Right hindlimb (tissue), 1 donor: ENCODE results near the gene ZNF627.
"Not testable (repeated sequence)": the region's sequence is repeated elsewhere in the genome, so short reads cannot be mapped to it uniquely, and the experiment has no call there.

Experiments
- DNase-seq: peaks from one replicate; pipeline ENCODE4 v3.0.0-alpha.2; 2018

Gene ZNF627

DNA sequence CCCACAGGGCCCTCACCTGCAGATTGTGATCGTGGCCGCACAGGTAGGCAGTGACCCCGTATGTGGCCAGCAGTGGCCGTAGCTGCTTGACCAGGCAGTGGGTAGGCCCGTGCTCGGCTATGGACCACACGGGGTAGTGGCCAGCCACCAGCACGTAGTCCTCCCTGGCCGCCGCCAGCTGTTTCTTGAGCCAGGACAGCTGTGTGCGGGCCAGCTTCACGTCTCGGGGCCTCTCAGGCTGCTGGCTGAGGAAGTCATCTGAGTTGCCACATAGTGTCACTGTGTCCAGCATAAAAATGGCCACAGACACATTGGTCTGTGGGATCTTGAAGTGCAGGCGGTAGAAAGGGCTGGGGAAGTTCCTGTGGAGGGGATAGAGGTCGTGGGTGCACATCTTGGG lies 21.1 kb upstream of the ZNF627 start:
- no peak for DNase-seq

DNA sequence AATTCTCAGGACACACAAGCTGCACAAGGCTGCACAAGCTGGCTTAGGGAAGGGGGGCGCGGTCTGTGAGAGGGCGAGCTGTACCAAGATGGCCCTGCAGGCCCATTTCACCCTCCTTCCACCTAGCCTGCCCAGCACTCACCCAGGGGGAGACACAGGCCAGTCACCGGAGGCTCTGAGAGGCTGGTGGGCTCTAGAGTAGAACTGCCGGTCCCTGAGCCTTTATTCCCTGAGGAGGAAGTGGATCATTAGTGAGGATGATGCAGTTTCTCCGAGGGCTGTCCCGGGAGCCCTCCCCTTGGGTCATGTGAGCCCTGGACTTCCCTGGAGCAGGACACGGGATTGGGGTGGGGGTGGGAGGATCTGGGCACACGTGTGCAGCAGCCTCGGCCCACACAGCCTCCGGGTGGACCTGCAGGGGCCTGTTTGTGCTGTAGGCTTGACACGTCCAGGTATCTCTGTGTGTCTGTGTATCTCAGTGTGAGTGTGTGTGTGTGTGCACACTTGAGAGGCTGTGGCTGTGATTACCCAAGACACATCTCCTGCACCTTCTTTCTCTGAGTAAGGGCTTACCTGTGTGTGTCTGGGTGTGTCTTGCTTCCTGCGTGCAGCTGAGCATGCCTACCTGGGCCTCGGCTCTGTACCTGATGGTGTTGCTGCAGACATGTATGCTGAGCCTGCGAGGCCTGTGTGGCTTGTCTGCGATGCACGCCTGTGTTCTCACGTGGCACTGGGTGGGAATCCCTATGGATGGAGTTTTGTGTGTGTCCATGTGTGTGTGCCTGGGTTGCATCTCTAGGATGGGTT lies 19.6 kb upstream of the ZNF627 start, which contains the start of gene ACP5:
TSS of gene ACP5 (minus strand) at position 195 of the 807 bp plus-strand sequence. CDS start 328 bp downstream, outside the sequence.
- DNase-seq: no peak

DNA sequence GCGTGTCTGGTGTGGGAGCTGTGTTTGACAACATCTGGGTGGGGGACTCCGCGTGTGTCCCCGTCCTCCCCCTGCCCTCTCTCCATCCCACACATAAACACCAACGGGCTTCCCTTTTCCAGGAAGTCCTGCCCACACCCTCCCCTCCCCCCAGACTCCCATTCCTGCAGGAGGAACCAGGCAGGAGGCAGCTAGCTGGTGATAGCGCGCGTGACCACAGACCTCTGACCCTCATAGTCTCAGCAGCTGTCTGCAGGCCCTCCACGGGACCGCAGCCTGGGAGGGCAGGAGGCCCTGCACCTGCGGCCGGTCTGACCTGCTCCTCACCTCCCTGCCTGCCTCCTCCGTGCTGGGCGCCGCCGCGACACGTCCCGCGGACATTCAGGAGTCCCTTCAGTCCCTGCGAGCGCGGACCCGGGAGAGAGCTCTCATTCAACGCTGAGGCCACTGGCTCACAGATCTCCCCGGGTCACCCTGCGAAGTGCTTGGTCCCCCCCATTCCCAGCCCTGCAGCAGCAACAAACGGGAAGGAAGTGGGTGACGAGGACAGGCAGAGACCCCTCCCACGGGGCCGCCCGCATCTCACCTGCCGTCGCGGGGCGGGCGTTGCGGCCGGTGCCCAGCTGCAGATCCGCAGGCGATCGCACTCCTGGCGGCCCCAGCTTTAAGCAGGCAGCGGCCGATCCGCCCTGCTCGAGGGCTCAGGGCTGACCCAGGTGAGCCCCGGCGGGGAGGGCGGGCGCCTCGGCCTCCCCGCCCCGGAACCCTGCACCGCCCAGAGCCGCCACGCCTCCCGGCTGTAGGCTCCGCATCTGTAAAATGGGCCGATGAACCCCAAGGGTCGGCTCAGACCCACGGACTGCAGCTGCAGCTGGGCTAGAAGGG lies 18.8 kb upstream of the ZNF627 start:
- DNase-seq: no peak

- DNase-seq: no peak
Measured at GRCh38 chr19:11580116-11580515, 17.2 kb upstream of the ZNF627 start.

DNA sequence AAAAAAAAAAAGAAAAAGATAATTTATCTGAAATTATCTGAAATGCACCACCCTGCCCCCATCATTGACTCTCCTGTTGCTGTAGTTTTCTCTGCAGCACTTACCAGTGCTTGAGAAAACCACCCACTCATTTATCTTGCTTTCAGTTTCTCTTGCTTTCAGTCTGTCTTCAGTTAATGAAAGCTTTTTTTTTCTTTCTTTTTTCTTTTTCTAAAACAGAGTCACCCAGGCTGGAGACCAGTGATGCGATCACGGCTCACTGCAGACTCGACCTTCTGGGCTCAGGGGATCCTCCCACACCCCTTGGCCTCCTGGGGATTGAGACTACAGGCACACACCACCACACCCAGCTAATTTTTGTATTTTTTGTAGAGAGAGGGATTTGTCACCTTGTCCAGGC lies 15.5 kb upstream of the ZNF627 start:
- DNase-seq: no peak

- no peak for DNase-seq
Measured at GRCh38 chr19:11586331-11586730, 11.0 kb upstream of the ZNF627 start.

DNA sequence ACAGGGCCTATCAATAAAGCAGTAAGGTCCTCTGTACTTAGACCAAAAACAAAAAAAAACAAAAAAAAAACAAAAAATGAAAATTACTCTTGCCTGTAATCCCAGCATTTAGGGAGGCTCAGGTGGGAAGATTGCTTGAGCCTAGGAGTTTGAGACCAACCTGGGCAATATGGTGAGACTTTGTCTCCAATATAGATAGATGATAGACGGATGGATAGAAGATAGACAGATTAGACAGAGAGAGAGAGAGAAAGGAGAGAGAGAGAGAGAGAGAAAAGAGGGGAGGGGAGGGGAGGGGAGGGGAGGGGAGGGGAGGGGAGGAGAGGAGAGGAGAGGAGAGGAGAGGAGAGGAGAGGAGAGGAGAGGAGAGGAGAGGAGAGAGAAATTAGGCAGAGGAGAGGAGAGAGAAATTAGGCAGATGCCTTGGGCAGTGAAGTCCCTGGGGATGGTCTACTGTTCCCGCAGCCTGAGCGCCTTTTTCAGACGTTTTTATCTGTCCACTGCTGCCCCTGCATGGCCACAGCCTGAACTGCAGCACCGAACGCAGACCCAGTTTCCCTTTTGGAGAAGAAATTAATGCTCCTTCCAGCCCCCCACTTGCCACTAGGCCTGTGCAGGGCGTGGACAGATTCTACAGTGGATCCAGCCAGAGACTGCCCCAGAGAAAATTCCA lies 9.8 kb upstream of the ZNF627 start:
- DNase-seq: peak; percentile 73

GRCh38 chr19:11587975-11588631 lies 9.2 kb upstream of the ZNF627 start:
- no peak for DNase-seq

DNA sequence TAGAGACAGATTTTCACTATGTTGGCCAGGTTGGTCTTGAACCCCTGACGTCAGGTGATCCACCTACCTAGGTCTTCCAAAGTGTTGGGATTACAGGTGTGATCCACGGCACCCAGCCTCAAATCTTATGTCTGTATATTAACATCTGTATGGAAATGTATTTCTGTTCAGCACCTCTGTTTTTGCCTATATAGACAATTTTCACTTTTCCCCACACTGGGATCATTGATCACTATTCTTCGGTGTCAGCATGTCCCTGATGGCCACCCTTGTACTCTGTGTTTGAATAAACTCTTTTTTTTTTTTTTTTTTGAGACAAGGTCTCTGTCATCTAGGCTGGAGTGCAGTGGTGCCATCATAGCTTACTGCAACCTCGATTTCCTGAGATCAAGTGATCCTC lies 3.2 kb upstream of the ZNF627 start:
- no peak for DNase-seq

DNA sequence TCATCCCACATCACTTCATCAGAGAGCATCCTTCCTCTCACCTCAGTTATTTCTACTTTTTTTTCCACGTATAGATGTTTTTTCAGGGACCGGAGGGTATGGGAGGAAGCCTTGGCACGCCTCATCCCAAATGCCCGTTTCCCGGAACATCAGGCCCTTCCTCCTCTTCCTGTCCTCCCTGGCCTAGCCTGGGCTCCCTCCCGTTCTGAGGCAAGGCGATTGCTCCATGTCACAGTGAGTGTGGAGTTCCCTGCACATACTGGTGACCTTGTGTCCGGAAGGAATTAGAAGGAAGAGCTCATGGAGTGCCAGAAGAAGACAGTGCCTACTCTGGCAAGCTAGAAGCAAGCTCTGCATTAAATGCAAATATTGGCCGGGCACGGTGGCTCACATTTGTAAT lies 1.1 kb upstream of the ZNF627 start:
- no peak for DNase-seq

- no peak for DNase-seq
Measured at GRCh38 chr19:11598103-11598483, 810 bp downstream of the ZNF627 start.

- no peak for DNase-seq
Measured at GRCh38 chr19:11598746-11599145, 1.5 kb downstream of the ZNF627 start.

- not testable (repeated sequence) for DNase-seq
Measured at GRCh38 chr19:11599704-11600103, 2.4 kb downstream of the ZNF627 start.

- no peak for DNase-seq
Measured at GRCh38 chr19:11606484-11606883, 9.2 kb downstream of the ZNF627 start.

DNA sequence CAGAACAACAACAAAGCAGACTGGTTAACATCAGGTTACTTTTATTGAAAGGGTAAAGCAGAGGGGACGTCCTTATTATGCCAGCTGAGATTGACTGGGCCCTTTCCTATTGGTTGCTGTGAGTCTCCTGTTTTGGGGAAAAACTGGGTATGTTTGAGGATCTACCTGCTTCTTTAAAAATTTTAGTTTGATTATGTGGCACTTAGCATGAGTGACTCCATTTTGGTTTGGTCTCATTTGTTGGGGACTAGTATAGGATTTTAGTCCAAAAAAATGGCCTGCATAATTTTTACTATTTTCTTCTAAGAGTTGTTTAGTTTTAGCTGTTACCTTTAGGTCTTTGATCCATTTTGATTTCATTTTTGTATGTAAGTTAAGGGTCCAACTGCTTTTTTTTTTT lies 14.4 kb downstream of the ZNF627 start:
- no peak for DNase-seq

GRCh38 chr19:11612816-11613511 lies 15.7 kb downstream of the ZNF627 start:
- DNase-seq: no peak

- DNase-seq: no peak
Measured at GRCh38 chr19:11617180-11618062, 20.1 kb downstream of the ZNF627 start.

DNA sequence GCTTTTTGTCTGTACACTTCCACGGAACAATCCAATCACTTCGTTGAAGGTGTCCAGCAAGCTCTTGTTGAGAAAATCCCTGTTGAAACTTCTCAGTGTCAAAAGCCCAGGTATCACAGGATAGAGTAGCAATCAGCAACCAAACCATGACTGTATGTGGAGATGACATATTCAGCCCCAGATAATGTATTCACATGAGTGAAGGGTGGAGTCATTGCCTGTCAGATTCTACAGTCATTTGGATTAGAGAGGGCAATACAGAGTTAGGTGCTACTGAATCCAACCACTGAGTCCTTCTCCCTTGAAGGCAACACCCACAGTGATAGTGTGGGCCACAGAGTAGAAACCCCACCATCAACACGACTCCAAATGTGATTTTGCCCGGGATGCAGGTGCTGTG lies 23.3 kb downstream of the ZNF627 start:
- no peak for DNase-seq

DNA sequence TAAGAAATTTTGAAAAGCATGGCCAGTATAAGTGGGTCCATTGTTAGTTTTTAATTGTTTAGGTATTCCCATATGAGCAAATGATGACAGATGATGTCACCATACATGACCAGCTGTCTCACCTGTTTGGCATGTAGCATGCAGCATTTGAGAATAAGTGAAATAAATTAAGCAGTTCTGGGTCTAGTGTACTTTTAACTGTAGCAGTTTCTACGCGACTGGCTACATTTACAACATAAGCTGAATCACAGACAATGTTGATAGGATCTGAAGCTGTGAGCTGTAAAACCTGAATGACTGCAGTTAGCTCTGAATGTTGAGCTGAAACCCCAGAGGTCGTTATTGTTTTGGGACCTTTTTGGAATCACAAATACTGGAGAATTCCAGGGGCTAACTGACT lies 25.1 kb downstream of the ZNF627 start:
- DNase-seq: not testable (repeated sequence)

DNA sequence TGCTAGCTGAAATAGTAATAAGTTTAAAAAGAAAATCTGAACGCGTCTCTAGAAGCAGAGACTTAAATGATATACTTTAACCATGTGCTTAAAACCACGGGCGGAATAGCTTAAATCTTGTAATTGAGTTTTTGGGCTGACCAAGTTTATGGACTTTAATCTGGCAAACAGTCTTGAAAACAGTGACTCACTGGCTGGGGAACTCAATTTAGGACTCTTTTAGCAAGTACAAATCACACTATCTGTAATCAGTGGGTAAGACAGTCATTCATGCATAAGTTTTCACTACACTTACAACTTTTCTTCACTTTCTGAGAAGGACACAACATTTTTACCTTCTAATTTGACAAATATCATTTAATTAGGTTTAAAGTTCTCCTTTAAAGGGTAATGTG lies 26.8 kb downstream of the ZNF627 start:
- DNase-seq: no peak

DNA sequence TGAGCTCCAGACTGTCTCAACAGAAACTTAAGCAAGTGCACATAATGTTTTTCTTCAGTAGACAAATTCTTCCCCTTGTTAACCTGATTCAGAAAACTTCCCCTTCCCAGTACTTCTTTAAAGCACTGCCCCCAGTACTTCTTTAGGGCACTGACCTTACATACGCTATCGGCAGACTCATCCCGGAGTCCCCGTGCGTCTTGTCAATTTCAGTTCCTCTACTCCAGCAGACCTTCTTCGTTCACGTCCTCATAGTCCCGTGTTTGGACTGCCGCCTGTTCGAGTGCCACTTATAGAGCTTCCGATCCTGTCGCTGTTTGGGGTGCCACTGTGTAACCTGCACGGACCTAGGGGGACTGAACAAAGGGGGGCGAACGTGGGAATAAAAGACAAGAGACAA lies 29.0 kb downstream of the ZNF627 start:
- no peak for DNase-seq
